HG03354 (cell line): ENCODE data around the gene FAM81B.
"Not testable (repeated sequence)": the region's sequence is repeated elsewhere in the genome, so short reads cannot be mapped to it uniquely, and the experiment has no call there.

Source experiments
- ATAC-seq: cut with Tn5 transposase; IDR thresholded peaks from one replicate; pipeline ENCODE4 v1.9.1; 2021; ENCODE audit warnings: mild to moderate bottlenecking; ENCODE audit not compliant: unreplicated experiment, poor library complexity, severe bottlenecking

FAM81B gene

DNA sequence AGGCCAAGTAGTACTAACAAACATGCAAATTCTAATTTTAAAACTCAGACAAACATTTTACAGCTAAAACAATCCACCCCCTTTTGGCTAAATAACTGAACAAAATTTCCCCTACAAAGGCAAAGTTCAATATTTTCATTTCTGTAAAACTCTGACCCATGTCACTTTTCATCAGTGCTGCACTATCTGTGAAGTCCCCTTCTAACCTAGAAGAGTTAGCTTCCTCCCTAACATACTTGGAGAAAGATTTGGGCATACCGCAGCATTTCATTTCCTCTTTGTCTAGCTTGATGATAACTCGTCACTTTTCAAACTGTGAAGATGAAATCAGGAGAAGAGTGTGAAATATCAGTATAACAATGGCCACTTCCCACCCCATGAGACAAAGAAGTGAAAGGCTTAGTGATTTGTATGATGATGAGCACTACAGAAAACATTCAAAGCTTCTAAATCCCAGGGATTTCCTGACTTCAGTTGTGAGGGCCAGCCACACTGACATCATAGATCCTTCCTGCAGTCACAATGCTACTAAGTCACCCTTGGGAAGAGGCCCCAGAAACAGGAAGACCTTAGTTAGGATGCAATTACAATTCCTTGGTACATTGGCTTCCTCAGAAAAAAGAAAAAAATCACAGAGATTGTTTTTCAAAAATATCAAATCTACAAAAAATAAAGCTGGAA is at the start of gene FAM81B:
FAM81B (plus strand) TSS at position 555 of the 681 bp plus-strand sequence; CDS start at position 579, 24 bp downstream.
- no peak for ATAC-seq

GRCh38 chr5:95341444-95341843 is 49.7 kb upstream of the FAM81B start:
- ATAC-seq = not testable (repeated sequence)

DNA sequence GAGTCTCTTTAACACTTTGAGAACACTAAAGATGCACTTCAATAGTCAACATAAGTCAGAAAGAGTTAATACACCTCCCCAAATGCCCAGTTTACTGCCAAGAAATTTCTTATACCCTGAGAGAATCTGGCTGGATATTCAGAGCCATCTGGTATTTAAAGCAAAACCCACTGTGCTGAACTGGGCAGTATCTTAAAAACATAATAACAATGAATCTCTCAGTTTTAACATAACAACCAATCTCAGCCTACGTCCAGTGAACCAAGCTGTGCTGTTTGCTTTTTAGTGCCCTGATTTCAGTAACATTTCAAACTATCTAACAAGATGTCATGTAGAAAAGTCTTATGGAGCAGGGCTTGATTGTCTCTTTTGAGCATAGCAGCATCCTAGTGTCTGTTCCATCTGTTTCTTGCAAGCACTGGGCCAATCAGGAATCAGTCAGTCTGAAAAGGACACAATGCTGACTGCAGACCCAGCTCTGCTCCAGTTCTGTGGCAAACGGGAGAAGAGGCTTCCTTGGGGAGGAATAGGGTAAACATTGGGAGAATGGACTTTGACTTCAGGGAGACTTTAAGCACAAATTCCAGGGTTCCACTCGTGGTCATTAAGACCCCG is 43.6 kb upstream of the FAM81B start:
- no peak for ATAC-seq

GRCh38 chr5:95350631-95351030 is 40.5 kb upstream of the FAM81B start:
- no peak for ATAC-seq

GRCh38 chr5:95352691-95353090 is 38.5 kb upstream of the FAM81B start:
- no peak for ATAC-seq

- no peak for ATAC-seq
Observed at GRCh38 chr5:95358320-95358719, 32.8 kb upstream of the FAM81B start.

DNA sequence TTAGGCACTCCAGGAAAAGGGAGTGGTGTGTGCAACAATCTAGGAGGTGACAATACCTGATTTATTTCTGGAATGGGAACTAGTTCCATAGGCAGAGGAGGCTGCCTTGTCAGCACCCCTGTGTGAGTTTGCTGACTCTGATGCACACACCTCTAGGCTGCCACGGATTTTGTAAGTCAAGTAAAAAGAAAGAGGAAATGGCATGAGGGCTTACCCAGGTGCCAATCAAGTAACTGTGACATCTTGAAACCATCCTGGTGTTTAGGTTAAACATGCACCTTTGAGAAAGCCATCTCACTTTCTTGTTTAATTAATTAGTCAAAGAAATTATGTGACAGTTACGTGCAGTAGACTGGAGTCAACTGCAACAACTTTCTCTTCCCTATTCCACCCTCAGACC is 32.3 kb upstream of the FAM81B start:
- no peak for ATAC-seq

GRCh38 chr5:95360667-95361066 is 30.5 kb upstream of the FAM81B start:
- not testable (repeated sequence) for ATAC-seq

DNA sequence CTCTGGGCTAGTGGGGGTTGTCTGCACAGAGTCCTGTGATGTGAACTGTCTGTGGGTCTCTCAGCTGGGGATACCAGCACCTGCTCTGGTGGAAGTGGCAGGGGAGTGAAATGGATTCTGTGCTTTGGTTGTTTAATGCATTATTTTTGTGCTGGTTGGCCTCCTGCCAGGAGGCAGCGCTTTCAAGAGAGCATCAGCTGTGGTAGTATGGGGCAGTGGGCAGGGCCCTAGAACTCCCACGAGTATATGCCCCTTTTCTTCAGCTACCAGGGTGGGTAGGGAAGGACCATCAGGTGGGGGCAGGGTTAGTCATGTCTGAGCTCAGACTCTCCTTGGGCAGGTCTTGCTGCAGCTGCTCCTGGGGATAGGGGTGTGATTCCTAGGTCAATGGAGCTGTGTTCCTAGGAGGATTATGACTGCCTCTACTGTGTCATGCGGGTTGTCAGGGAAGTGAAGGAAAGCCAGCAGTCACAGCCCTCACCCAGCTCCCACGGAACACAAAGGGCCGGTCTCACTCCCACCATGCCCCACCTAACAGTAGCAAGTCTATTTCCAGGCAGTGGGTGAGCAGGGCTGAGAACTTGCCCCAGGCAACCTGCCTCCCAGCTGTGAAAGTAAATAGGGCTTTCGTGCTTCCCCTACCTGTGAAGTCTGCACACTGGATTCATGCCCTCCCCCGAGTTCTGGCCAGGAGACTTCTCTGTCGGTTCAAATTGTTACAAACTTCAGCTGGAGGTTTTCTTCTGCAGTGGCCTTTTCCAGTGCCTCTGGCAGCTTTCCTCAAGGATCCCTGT is 25.7 kb upstream of the FAM81B start:
- no peak for ATAC-seq

GRCh38 chr5:95369782-95370181 is 21.4 kb upstream of the FAM81B start:
- no peak for ATAC-seq

DNA sequence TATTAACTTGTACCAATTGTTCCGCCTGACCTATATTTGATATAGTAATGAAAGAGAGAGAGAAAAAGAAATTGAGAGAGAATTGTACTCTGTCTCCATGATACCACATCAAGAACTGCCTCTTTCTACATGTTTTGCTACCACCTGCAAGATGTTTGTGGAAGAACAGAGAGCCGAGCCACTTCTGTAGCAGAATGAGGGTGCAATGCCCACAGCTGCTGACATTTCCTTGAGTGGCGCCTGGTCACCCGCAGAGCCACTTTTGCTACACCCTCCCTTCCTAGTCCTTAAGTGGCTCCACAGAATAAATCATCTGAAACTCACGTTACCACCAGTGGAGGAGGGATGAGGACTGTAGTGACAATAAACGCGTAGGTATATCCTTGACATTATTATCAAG is 17.1 kb upstream of the FAM81B start:
- ATAC-seq = no peak

DNA sequence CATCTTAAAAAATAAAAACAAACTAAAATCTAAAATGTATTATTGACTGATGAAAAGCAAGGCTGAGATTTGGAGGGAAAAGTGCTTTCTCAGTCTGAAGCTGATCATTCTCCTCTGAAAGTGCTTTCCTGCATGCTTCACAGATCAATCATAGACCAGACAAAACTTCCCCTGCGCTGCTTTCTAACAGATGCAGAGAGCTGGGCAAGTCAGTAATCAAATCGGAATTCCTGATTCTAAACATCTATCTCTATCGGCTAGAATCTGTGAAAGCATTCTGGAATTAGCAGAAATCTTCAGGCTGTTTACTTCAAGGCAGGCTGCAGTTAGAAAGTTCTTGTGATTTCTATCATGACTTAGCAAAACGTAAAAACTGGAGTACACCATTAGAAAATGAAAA is 15.6 kb upstream of the FAM81B start:
- ATAC-seq = no peak

DNA sequence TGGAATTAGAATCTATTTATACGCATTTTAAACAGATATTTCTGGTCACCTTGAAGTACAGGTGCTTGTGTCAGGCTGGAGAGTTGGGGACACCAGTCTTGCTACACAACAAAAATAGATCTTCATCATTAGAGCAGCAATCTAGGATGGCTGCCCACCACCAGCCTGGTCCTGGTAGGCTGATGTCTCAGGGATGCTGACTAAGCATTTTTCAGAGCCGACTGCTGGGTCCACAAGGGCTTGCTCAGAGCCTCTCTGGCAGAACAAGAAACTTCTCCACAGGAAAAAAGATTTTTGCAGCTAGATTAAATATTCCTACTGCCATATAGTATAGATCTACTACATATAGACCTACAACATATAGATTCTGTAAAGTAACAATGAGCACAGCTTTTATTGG is 12.0 kb upstream of the FAM81B start:
- ATAC-seq = no peak

DNA sequence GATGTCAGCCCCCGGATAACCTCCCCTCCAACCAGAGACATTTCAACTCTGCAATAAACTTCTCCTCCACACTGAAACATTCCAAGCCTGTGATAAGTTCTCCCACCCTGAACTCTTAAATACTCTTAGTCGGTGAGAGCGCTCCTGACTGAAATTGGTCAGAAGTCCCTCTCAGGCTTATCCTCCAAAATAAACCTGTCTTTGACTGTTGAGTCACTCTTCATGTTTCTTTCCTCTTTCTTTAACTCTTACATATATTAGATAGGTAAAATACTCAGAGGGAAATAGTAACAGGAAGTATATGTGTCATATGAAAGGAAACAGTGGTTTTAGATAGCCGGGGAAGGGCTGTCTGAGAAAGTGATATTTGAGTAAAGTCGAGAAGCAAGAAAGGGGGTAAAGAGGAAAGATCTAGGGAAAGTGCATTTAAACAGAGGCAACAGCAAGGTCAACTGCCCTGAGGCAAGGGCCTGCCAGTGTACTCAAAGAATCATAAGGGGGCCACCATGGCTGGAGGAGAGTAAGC is 11.0 kb upstream of the FAM81B start:
- no peak for ATAC-seq

DNA sequence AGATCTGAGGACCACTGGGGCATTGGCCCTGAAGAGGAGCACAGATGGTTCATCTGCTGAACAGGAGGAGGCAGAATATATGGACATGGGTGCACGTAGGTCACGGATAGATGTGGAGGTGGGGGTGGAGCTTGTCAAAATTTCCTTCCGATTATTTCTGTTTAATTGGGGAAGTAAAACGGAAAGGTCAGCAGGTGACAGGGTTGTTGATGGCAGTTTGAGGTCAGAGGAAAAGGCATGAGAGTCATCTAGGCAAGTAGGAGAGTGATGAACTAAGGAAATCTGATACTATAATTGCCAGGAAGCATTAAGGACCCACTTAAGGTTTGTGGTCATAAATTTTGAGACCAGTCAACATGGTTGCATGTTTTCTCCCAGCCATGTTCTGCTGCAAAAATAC is 8.4 kb upstream of the FAM81B start:
- no peak for ATAC-seq

DNA sequence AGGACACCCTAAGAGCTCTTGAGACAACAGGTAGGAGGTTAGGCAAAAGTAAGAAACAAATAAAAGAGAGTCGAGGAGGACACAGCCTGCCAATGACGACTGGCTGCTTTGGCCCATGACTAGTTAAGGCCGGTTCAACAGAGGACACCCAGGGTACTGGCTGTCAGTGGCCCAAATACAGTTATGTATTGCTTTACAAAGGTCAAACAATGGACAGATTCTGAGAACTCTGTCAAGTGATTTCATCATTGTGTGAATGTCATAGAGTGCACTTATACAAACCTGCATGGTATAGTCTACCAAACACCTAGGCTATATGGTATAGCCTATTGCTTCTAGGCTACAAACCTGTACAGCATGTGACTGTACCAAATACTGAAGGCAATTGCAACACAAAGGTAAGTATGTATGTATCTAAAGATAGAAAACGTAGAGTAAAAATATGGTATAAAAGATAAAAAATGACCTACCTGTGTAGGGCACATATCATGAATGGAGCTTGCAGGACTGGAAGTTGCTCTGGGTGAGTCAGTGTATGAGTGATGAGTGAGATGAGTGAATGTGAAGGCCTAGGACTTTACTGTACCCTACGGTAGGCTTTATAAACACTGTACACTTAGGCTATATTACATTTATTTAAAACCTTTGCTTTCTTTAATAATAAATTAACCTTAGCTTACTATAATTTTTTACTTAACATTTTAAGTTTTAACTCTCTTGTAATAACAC is 6.5 kb upstream of the FAM81B start:
- ATAC-seq = no peak

DNA sequence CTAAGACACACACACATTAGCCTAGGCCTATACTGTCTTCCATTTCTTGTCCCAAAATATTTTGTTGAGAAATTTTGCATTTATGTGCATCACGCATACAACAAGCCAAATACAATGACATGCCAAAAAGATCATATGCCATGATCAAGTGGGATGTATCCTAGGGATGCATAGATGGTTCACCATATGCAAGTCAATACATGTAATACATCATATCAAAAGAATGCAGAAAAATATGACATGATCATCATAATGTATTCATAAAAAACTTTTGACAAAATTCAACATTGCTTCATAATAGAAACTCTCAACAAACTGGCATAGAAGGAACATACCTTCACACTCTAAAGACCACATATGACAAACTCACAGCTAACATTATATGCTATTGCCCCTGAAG is 5.8 kb upstream of the FAM81B start:
- no peak for ATAC-seq

DNA sequence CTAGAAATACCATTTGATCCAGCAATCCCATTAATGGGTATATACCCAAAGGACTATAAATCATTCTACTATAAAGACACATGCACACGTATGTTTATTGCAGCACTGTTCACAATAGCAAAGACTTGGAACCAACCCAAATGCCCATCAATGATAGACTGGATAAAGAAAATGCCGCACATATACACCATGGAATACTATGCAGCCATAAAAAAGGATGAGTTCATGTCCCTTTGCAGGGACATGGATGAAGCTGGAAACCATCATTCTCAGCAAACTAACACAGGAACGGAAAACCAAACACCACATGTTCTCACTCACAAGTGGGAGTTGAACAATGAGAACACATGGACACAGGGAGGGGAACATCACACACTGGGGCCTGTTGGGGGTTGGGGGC is 799 bp downstream of the FAM81B start:
- not testable (repeated sequence) for ATAC-seq

- no peak for ATAC-seq
Observed at GRCh38 chr5:95392593-95393182, 1.5 kb downstream of the FAM81B start.

GRCh38 chr5:95393279-95393678 is 2.1 kb downstream of the FAM81B start:
- ATAC-seq = no peak
